AG04450 (cell line): ENCODE measurements around the gene SLC22A5. TPM values are rescaled to one million over a fixed set of nuclear protein-coding genes. Genes with fewer than 3 reads are reported as not detected.

Experiments used
- CTCF ChIA-PET: fragments of 300-600, 350-600 bp; formaldehyde crosslinking; extraction: SDS; loops from one replicate; lab custom pipeline; 2022; ENCODE audit warnings: antibody characterized with exemption, inconsistent platforms; lab: Charles Lee
- POLR2A ChIA-PET: fragments of 350-600 bp; formaldehyde crosslinking; extraction: SDS; loops from one replicate; lab custom pipeline; 2021; ENCODE audit warnings: antibody characterized with exemption, inconsistent platforms; lab: Yijun Ruan, JAX
- DNase-seq: peaks from one replicate; pipeline ENCODE4 v3.0.0-alpha.2; 2011; ENCODE audit warnings: low read depth, low spot score
- H3K27ac ChIP-seq: one replicate; pipeline ENCODE4 v1.5.1; 2012; ENCODE audit warnings: low read depth, low read length, control low read depth
- H3K27me3 ChIP-seq: one replicate; pipeline ENCODE4 v1.6.0; 2012; ENCODE audit warnings: low read length; ENCODE audit not compliant: control insufficient read depth, insufficient read depth
- H3K4me3 ChIP-seq: 2 replicates; pipeline ENCODE4 v1.5.1; 2011; ENCODE audit warnings: mild to moderate bottlenecking, low read depth, low read length, control low read depth
- H3K9me3 ChIP-seq: 2 replicates; pipeline ENCODE4 v1.5.1; 2012; ENCODE audit warnings: low read length; ENCODE audit not compliant: control insufficient read depth, insufficient read depth
- polyA plus RNA-seq: library from polyadenylated mRNA; depleted of rRNA; stranded (reverse); fragments of >200 nt; gene quantifications from 2 replicates; pipeline ENCODE4 v1.2.3, GENCODE V29; 2011
- TF ChIP-seq, protein P1 (sequence below): IDR thresholded peaks from 2 replicates; pipeline ENCODE4 v1.5.1; 2011; ENCODE audit warnings: low read depth, low read length, control low read depth, inconsistent platforms

Gene SLC22A5
- polyA plus RNA-seq, 1 experiment: 6.9 TPM

DNA sequence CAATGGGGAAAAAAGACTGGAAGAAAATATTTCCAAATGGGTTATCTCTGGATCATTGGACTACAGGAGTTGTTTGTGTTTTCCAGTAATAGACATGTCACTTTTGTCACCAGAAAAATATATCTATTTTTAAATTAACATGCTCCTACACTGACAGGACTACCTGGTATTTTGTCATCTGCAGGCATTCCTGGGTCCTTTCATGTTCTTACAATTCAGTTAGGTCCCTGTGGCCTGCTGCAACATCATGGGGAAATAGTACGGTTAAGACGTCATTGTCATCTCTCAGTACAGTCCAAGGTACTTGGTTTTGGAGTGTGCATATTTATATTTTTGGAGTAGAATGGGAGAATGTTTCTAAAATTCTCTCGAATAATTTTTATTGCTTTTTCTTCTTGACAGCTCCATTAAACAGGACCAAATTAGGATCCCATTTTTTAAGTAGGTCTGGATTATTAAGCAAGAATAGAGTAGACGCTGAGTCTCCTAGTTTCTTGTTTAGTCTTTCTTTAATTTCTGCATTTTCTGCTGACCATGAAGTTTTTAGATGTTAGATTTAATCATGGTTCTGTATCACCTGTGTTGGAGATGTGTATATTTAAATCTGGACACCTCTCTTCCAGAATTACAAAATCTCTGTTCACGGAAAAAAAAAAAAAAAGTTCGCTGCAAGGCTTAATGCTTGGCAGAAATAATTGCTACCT, 46.9 kb downstream of the SLC22A5 start:
- Histone ChIP-seq H3K27me3 (no peaks in the 10 kb centered on the region), H3K27ac (no peak overlapping the region), H3K9me3 (no peaks in the 10 kb centered on the region; the same call in 1 of the 2 replicates), H3K4me3 (no peak overlapping the region)
- ChIA-PET CTCF (interaction anchor here (2.3 to 2.8 kb wide), 4 partner anchors 30 to 85 kb away, joined by 6 to 10 read pairs (median 8); partner anchors contain the start of gene IRF1), POLR2A (interaction anchor here (0.7 kb wide), 1 partner anchor 74 kb away, joined by 3 read pairs; the partner anchor contains the start of gene IRF1)
- no peak for DNase-seq
- TF ChIP-seq, protein P1, sequence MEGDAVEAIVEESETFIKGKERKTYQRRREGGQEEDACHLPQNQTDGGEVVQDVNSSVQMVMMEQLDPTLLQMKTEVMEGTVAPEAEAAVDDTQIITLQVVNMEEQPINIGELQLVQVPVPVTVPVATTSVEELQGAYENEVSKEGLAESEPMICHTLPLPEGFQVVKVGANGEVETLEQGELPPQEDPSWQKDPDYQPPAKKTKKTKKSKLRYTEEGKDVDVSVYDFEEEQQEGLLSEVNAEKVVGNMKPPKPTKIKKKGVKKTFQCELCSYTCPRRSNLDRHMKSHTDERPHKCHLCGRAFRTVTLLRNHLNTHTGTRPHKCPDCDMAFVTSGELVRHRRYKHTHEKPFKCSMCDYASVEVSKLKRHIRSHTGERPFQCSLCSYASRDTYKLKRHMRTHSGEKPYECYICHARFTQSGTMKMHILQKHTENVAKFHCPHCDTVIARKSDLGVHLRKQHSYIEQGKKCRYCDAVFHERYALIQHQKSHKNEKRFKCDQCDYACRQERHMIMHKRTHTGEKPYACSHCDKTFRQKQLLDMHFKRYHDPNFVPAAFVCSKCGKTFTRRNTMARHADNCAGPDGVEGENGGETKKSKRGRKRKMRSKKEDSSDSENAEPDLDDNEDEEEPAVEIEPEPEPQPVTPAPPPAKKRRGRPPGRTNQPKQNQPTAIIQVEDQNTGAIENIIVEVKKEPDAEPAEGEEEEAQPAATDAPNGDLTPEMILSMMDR: no peak

DNA sequence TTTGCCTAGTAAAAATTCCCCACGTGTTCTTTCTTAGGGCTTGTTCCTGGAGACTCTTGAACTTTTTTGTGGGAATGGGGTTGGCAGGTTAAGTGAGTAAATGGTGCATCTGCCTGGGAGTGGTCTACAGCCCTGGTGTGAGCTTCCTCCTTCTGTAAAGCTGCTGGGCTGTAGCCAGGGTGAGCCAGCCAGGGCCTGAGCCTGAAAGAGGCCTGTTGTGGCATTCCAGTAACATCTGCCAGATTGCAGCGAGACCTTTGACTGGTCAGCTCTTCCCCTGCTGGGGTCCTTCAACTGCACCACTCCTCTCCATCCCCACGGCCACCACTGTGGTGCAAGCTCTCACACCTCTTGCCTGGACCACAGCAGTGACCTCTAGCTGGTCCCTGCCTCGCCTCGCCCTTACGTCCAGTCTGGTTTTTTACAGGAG, 47.5 kb downstream of the SLC22A5 start:
- no peaks in the 10 kb centered on the region; the same call in 1 of the 2 replicates for H3K9me3 ChIP-seq
- ChIA-PET POLR2A (interaction anchor here (0.7 kb wide), 1 partner anchor 73 kb away, joined by 3 read pairs; the partner anchor contains the start of gene IRF1), CTCF (interaction anchor here (2.4 to 2.8 kb wide), 2 partner anchors 74 to 84 kb away, joined by 6 to 10 read pairs; partner anchors contain the start of gene IRF1)
- no peak overlapping the region for H3K27ac ChIP-seq
- no peaks in the 10 kb centered on the region for H3K27me3 ChIP-seq
- TF ChIP-seq, protein P1: no peak
- no peak overlapping the region for H3K4me3 ChIP-seq
- no peak for DNase-seq

DNA sequence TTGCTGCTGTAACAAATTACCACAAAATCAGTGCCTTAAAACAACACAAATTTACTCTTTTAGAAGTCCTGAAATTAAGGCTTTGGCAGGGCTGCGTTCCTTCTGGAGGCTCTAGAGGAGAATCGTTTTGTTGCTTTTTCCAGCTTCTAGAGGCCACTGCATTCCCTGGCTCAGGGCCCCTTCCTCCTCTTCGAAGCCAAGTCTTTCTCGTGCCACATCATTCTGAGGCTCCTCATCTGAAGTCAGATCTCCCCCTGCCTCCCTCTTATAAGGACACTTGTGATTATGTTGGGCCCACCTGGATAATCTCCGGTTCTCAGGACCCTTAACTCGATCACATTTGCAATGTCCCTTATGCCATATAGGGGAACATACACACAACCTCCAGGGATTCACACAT, 48.0 kb downstream of the SLC22A5 start:
- POLR2A ChIA-PET: no interaction called here

DNA sequence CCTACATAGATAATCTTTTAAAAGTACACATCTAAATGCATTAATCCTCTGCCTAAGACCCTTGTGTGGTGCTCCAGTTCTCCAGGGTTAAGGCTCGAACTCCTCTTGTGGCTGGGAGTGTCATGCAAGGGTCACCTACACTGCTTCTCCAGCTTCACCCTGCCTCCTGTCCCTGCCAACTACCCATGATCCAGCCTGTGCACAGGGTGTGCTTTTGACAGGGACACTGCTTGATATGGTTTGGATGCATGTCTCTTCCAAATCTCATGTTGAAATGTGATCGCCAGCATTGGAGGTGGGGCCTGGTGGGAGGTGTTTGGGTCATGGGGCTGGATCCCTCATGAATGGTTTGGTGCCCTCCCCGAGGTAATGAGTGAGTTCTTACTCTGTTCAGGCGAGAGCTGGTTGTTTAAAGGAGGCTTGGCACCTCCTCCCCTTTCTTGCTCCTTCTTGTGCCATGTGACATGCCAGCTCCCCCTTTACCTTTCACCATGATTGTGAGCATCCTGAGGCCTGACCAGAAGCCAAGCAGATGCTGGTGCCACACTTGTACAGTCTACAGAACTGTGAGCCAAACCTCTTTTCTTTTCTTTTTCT, 48.5 kb downstream of the SLC22A5 start:
- no peak overlapping the region for H3K4me3 ChIP-seq
- CTCF ChIA-PET: interaction anchor here (1.6 to 2.8 kb wide), 3 partner anchors 73 to 83 kb away, joined by 6 to 10 read pairs (median 6); partner anchors contain the start of gene IRF1
- no peaks in the 10 kb centered on the region for H3K9me3 ChIP-seq
- POLR2A ChIA-PET: no interaction called here
- no peak for DNase-seq
- TF ChIP-seq, protein P1: no peak
- no peaks in the 10 kb centered on the region for H3K27me3 ChIP-seq
- H3K27ac ChIP-seq: no peak overlapping the region

More for the DNA sequence above, 48.0 kb downstream of the SLC22A5 start:
- H3K27me3 ChIP-seq: no peaks in the 10 kb centered on the region
- H3K27ac ChIP-seq: no peak overlapping the region
- TF ChIP-seq, protein P1: no peak
- DNase-seq: no peak
- H3K9me3 ChIP-seq: no peaks in the 10 kb centered on the region
- CTCF ChIA-PET: interaction anchor here (1.6 to 2.8 kb wide), 3 partner anchors 73 to 83 kb away, joined by 6 to 10 read pairs (median 6); partner anchors contain the start of gene IRF1
- no peak overlapping the region for H3K4me3 ChIP-seq
